HS-27A (cell line): ENCODE measurements around the gene CRYBA1.
A peak's percentile ranks its signal among the peaks of the same experiment; 100 is the strongest.

Source experiments
- DNase-seq: peaks from one replicate; pipeline ENCODE4 v3.0.0-alpha.2; 2012; ENCODE audit warnings: low read depth, missing footprints

Gene CRYBA1

DNA sequence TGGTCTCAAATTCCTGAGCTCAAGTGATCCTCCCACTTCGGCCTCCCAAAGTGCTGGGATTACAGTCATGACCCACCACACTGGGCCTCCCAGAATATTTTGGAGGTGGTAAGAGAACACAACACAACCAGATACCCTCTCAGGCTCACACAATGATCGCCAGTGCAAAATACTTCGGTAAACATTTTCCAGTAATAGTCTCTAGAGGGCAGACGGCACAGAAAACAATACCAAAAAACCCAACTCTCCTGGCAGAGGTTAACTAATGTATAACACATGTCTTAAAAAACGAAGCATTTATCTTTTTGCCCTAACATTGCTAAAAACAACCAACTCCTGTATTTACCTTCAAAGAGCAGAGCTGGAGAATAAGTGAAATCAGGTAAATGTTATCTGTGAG, 36.8 kb downstream of the CRYBA1 start:
- DNase-seq, result no peak

DNA sequence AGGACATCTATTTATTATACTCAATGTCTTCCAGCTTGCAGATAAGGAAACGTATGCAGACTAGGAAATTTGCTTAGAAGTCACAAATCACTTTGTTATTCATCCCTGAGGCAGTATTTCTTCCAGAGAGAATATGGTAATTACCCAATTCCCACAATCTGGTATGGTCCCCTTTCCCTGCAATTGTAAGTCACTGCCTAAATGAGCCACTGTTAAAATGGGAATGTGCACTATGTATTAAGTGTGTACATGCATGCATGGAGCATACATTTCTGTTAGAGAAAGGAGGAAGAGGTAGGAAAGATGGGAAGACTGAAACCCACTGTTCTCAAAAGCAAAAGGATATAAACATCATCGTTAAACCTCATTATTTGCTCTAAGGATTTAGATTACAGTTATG, 37.3 kb downstream of the CRYBA1 start:
- DNase-seq, result no peak

DNA sequence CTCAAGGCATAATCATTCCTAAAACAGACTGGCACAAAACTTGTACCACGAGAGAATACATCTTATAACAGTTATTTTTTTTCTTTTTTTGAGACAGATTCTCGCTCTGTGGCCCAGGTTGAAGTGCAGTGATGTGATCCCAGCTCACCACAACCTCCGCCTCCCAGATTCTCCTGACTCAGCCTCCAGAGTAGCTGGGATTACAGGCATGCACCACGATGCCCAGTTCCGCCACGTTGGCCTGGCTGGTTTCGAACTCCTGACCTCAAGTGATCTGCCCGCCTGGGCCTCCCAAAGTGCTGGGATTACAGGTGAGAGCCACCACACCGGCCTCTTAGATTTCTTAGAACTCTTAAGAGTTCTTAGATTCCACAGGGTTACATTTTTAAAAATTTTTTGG, 43.2 kb downstream of the CRYBA1 start:
- no peak for DNase-seq

DNA sequence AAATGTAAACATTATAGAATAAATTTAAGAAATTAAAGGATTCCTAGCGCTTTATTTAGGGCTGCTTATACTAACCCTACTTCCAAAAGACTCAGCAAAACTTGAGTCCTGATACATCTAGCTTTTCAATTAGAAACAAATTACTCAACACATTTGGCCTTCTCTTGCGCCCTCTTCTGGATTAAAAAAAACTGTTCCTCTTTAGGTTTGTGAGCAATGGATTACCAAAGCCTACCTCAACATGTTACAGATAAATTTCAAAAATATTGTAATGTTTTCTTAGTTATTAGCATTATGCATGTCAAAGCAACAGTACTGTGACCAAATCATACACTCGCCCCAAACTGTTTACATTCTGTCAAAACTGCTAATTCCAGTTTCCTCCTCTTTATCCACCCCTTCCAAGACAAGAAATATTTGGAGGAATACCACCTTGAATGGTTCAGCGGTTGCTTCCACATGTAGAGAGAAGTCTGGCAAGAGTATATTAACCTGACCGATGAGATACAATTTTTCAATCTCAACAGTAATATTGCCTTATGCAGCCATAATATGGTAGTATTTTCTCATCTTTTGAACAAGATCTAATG, 44.6 kb downstream of the CRYBA1 start:
- DNase-seq, result peak; percentile 17

DNA sequence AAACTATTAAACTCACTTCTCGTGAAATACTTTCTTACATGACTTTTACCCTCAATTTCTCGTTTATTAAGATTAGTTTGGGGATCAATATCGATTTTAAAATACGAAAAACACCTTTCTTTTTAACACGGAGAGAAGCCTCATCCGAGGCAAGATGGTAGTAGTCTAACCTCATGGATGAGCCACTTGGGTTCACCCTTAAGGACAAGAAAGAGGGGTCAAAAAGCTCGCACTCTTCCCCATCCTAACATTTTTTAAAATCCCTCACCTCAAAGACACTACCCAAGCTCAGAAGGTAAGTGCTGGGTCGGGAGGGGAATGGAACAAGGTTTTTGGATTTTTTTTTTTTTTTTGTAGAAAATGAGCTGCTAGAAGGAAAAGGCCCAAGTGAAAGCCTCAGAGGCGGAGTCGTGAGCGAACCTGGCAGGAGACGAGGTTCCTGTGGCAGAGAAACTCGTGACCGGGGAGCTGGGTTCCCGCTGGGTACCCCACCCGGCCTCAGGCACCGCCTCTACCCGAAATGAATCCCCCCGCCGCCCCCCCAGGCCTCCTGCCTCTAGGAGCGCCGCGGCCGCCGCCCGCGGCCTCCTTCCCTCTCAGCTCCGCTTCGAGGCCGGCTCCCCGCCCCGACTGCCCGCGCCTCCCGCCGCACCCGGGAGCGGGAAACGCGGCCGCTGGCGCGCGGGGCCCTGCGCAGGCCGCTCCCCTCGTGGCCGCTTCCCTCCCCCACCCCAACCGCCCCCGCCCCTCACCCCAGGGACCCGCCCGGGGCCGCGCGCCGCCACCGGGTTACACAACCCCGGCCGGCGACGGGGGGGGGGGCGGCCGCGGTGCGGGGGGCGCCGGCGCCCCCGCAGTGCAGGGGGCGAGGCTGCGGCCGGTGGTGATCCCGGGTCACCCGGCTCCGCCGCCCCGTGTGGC, 45.7 kb downstream of the CRYBA1 start:
- DNase-seq, result peak; percentile 11

DNA sequence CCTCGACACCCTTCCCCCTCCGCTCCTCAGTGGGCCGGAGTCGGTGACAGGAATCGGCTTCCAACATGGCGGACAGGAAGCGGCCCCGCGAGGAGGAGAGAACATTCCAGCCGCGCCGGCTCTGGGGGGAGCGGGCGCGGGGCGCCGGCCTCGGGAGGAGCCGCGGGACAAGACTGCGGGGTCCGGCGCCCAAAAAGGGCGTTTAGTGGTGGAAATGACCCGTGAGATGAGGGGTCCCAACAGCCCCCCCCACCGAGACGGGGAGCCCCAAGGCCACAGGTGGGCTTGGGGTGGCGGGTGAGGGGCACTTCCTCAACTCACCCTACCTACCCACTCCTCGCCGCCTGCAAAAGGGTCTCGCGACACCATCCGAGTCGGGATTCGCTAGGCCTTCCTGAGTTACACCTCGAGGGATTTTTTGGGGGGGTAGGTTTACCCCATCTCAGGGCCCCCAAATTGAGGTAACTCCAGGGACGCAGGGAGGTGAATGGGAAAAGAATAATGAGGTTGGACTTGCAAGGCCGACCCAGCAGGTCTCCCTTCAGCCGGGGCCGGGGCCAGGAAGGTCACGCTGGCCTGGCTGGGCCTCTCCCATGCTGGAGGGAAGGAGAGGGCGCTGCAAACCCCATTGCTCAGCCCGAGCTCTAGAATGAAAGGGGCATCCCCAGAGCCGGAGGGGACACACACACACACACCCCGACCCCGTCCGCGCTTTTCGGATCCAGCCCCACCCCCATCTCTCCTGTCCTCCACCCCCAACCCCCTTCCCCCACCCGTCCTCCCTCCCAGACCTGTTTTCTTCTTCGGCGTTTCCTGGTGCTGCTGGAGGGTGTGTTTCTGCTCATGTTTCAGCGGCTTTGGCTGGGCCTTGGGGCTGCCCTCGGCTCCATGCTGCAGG, 46.6 kb downstream of the CRYBA1 start:
- DNase-seq, result peak; percentile 11

DNA sequence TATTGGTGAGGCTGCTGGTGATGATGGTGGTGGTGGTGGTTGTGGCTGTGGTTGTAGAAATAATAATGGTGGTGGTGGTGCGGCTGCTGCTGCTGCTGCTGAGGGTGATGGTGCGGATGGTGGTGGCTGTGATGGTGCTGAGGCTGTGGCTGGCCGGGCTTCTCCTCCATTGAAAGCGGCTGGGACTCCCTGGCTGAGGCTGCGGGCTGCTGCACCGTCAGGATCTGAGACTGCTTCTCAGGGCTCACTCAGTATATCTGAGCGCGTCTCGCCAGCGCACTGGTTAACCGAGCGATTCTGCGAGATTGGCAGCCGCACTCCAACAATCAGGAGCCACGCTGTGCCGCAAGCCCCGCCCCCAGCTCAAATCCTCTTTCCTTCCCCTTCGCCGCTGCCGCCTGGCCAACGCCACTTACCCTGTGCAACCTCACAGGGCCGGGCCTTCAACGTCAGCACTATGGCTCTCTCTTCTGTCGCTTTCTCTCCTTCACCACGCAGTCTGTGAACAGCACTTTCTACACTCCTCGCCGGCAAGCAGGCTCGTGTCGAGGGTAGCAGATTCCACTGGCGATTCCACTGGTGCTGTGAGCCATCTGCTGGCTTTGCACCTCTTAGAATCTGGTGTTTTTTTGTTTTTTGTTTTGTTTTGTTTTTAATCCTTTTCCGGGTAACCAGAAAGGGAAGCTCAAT, 47.4 kb downstream of the CRYBA1 start, which contains the start of gene NUFIP2:
NUFIP2 (minus strand) TSS at position 259 of the 690 bp plus-strand sequence; CDS start at position 170, 89 bp downstream.
- peak; percentile 76 for DNase-seq

DNA sequence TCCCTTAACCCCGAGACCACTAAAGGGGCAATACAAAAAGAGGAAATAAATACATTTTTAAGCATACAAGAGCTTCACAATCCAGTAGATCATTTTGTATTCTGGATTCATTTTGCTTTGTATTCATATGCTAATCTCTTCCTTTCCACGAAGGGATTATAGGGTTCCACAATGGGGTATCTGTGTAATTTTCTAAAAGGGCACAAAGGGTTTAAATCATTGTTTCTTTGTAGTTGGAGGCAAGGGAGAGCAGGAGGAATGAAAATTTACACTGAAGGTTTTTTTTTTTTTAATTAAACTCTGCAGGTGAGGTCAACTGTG, 47.9 kb downstream of the CRYBA1 start:
- no peak for DNase-seq

DNA sequence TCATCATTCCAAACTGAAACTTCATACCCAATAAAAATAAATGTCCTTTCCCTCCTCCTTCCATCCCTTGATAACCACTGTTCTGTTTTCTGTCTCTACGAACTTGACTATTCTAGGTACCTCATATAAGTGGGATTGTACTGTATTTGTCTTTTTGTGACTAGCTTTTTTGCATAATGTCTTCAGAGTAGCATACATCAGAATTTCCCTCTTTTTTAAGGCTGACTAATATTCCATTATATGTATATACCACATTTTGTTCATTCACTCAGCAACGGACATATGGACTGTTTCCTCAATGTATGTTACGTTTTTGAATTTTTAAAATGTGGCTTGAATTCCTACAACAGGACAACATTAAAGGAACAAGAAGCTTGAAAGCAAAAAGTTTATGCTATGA, 48.8 kb downstream of the CRYBA1 start:
- DNase-seq, result no peak

DNA sequence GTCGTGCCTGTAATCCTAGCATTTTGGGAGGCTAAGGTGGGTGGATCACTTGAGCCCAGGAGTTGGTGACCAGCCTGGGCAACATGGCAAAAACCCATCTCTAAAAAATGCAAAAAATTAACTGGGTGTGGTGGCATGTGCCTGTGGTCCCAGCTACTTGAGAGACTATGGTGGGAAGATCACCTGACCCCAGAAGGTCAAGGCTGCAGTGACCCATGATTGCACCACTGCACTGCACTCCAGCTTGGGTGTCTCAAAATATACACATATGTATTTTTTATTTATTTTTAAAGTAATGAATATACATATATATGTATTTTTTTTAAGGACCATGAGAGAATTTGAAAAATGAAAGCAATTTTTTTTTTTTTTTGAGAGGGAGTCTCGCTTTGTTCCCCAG, 52.4 kb downstream of the CRYBA1 start:
- no peak for DNase-seq

DNA sequence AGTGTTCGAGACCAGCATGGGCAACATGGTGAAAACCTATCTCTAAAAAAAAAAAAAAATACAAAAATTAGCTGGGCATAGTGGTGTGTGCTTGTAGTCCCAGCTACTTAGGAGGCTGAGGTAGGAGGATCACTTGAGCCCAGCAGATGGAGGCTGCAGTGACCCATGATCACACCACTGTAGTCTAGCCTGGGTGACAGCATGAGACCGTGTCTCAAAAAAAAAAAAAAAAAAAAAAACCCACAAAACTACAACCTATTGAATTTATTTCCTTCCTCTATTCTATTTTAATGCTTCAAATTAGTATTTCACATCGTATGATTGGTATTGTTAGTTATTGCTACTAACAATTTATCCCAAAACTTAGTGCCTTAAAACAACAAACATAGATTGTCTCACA, 56.7 kb downstream of the CRYBA1 start:
- no peak for DNase-seq
